Mesendoderm (in vitro differentiated cells): ENCODE data around the gene CAND2.
"Not testable (repeated sequence)": the region's sequence is repeated elsewhere in the genome, so short reads cannot be mapped to it uniquely, and the experiment has no call there.

Experiments
- DNase-seq: peaks from one replicate; pipeline ENCODE4 v3.0.0; 2013
- H2AK5ac ChIP-seq: 2 replicates; pipeline ENCODE4 v1.6.1; 2013; ENCODE audit warnings: low read length, inconsistent platforms
- H2BK120ac ChIP-seq: 2 replicates; pipeline ENCODE4 v1.6.1; 2013; ENCODE audit warnings: low read depth, mild to moderate bottlenecking, low read length, moderate library complexity, mixed read lengths
- H2BK15ac ChIP-seq: replicated peaks from 2 replicates; pipeline ENCODE4 v1.6.1; 2013; ENCODE audit warnings: low read depth, mild to moderate bottlenecking, moderate library complexity
- H2BK5ac ChIP-seq: 2 replicates; pipeline ENCODE4 v1.6.1; 2013; ENCODE audit warnings: low read length, inconsistent platforms
- H3K18ac ChIP-seq: 2 replicates; pipeline ENCODE4 v1.6.1; 2013; ENCODE audit warnings: mild to moderate bottlenecking, low read length, mixed read lengths
- H3K23ac ChIP-seq: one replicate; pipeline ENCODE4 v1.6.1; 2013; ENCODE audit warnings: low read length
- H3K27ac ChIP-seq: 2 replicates; pipeline ENCODE4 v1.5.1; 2013; ENCODE audit warnings: low read depth, mild to moderate bottlenecking, inconsistent platforms, low read length, moderate library complexity
- H3K27me3 ChIP-seq: 2 replicates; pipeline ENCODE4 v1.6.1; 2013; ENCODE audit warnings: low read length, control low read depth, mild to moderate bottlenecking, inconsistent platforms; ENCODE audit not compliant: insufficient read depth, poor library complexity
- H3K36me3 ChIP-seq: 2 replicates; pipeline ENCODE4 v1.6.1; 2013; ENCODE audit warnings: low read length, inconsistent platforms; ENCODE audit not compliant: control insufficient read depth, insufficient read depth
- H3K4ac ChIP-seq: one replicate; pipeline ENCODE4 v1.6.1; 2013; ENCODE audit warnings: low read depth, mild to moderate bottlenecking, low read length, moderate library complexity
- H3K4me1 ChIP-seq: 2 replicates; pipeline ENCODE4 v1.6.1; 2013; ENCODE audit warnings: low read depth, low read length, inconsistent platforms; ENCODE audit not compliant: control insufficient read depth
- H3K4me2 ChIP-seq: 2 replicates; pipeline ENCODE4 v1.6.1; 2013; ENCODE audit warnings: low read length
- H3K4me3 ChIP-seq: 2 replicates; pipeline ENCODE4 v1.5.1; 2013; ENCODE audit warnings: mild to moderate bottlenecking, low read length
- H3K56ac ChIP-seq: one replicate; pipeline ENCODE4 v1.6.1; 2013; ENCODE audit warnings: low read length
- H3K79me1 ChIP-seq: 2 replicates; pipeline ENCODE4 v1.6.1; 2013; ENCODE audit warnings: low read length, inconsistent platforms
- H3K79me2 ChIP-seq: 2 replicates; pipeline ENCODE4 v1.6.1; 2013; ENCODE audit warnings: mild to moderate bottlenecking, low read length; ENCODE audit not compliant: control insufficient read depth, insufficient read depth
- H3K9ac ChIP-seq: 2 replicates; pipeline ENCODE4 v1.6.1; 2013; ENCODE audit warnings: low read length, inconsistent platforms
- H4K5ac ChIP-seq: one replicate; pipeline ENCODE4 v1.6.1; 2013; ENCODE audit warnings: low read length
- H4K8ac ChIP-seq: one replicate; pipeline ENCODE4 v1.6.1; 2013; ENCODE audit warnings: low read depth, mild to moderate bottlenecking, control low read depth, low read length, moderate library complexity
- WGBS: extraction: QIAGEN DNeasy Blood & Tissue Kit; methylation state at CpG from one replicate; pipeline ENCODE4 v1.1.7; 2013; ENCODE audit warnings: low lambda C conversion rate, missing lambda C conversion rate; ENCODE audit not compliant: insufficient coverage; ENCODE audit errors: extremely low coverage; 5-methylcytosine and 5-hydroxymethylcytosine counted together

Gene CAND2

GRCh38 chr3:12773030-12773709 is 23.3 kb upstream of the CAND2 start:
- Histone ChIP-seq H2BK120ac (no peak overlapping the region), H3K4me2 (no peak overlapping the region), H3K23ac (no peak overlapping the region), H3K56ac (no peak overlapping the region), H3K4ac (no peak overlapping the region), H3K79me2 (no peaks in the 10 kb centered on the region), H4K5ac (no peak overlapping the region), H3K27ac (no peak overlapping the region), H3K4me1 (no peaks in the 10 kb centered on the region), H3K18ac (no peak overlapping the region), H2BK15ac (no peak overlapping the region), H3K27me3 (no peaks in the 10 kb centered on the region), H2BK5ac (no peak overlapping the region), H3K36me3 (no peaks in the 10 kb centered on the region), H3K4me3 (no peak overlapping the region), H4K8ac (no peak overlapping the region), H3K79me1 (no peaks in the 10 kb centered on the region), H2AK5ac (no peak overlapping the region), H3K9ac (no peak overlapping the region)
- DNase-seq, result no peak
- WGBS, result no CpG with 5 or more reads among the region's 2 CpGs

- no peaks in the 10 kb centered on the region for H3K79me2 ChIP-seq
- no peak overlapping the region for H3K23ac ChIP-seq
- H3K4me1 ChIP-seq, result no peaks in the 10 kb centered on the region
- H3K36me3 ChIP-seq, result no peaks in the 10 kb centered on the region
- no peak overlapping the region for H2BK5ac ChIP-seq
- DNase-seq, result no peak
- no peak overlapping the region for H4K5ac ChIP-seq
- no peak overlapping the region for H3K4me2 ChIP-seq
- no peak overlapping the region for H3K4ac ChIP-seq
- no peak overlapping the region for H3K9ac ChIP-seq
- H3K56ac ChIP-seq, result no peak overlapping the region
- WGBS, result no CpG with 5 or more reads among the region's 1 CpG
- H2BK120ac ChIP-seq, result no peak overlapping the region
- H3K18ac ChIP-seq, result no peak overlapping the region
- no peaks in the 10 kb centered on the region for H3K79me1 ChIP-seq
- no peak overlapping the region for H4K8ac ChIP-seq
- no peaks in the 10 kb centered on the region for H3K27me3 ChIP-seq
- no peak overlapping the region for H3K27ac ChIP-seq
- H3K4me3 ChIP-seq, result no peak overlapping the region
- no peak overlapping the region for H2BK15ac ChIP-seq
- no peak overlapping the region for H2AK5ac ChIP-seq
These were observed 22.8 kb upstream of the CAND2 start for GRCh38 chr3:12773710-12774086.

- Histone ChIP-seq H4K5ac (no peak overlapping the region), H3K23ac (no peak overlapping the region), H3K4me3 (no peak overlapping the region), H3K9ac (no peak overlapping the region), H3K79me2 (no peaks in the 10 kb centered on the region), H3K4me2 (no peak overlapping the region), H3K4ac (no peak overlapping the region), H3K18ac (no peak overlapping the region), H2BK15ac (no peak overlapping the region), H2AK5ac (no peak overlapping the region), H3K27me3 (no peaks in the 10 kb centered on the region), H3K4me1 (no peaks in the 10 kb centered on the region), H4K8ac (no peak overlapping the region), H3K79me1 (no peaks in the 10 kb centered on the region), H2BK5ac (no peak overlapping the region), H3K36me3 (no peaks in the 10 kb centered on the region), H3K56ac (no peak overlapping the region), H2BK120ac (no peak overlapping the region), H3K27ac (no peak overlapping the region)
- DNase-seq, result no peak
- WGBS, result no CpG with 5 or more reads among the region's 4 CpGs
These were observed 21.9 kb upstream of the CAND2 start for GRCh38 chr3:12774619-12775018.

GRCh38 chr3:12775226-12775625 is 21.3 kb upstream of the CAND2 start:
- Histone ChIP-seq H4K8ac (no peak overlapping the region), H3K4me3 (no peak overlapping the region), H2AK5ac (no peak overlapping the region), H4K5ac (no peak overlapping the region), H2BK15ac (no peak overlapping the region), H3K27ac (no peak overlapping the region), H3K27me3 (no peaks in the 10 kb centered on the region), H3K18ac (no peak overlapping the region), H3K36me3 (no peaks in the 10 kb centered on the region), H3K9ac (no peak overlapping the region), H3K56ac (no peak overlapping the region), H3K4ac (no peak overlapping the region), H3K79me2 (no peaks in the 10 kb centered on the region), H3K4me1 (no peaks in the 10 kb centered on the region), H3K4me2 (no peak overlapping the region), H3K23ac (no peak overlapping the region), H2BK120ac (no peak overlapping the region), H3K79me1 (no peaks in the 10 kb centered on the region), H2BK5ac (no peak overlapping the region)
- WGBS, result no CpG with 5 or more reads among the region's 1 CpG
- no peak for DNase-seq

- not testable (repeated sequence) for H3K27me3 ChIP-seq, H2BK5ac ChIP-seq, H3K23ac ChIP-seq, H3K79me1 ChIP-seq, H3K56ac ChIP-seq, H2BK15ac ChIP-seq, H3K4ac ChIP-seq, H3K4me1 ChIP-seq, H4K8ac ChIP-seq, H2AK5ac ChIP-seq, H3K79me2 ChIP-seq, H3K18ac ChIP-seq, H3K9ac ChIP-seq, H3K36me3 ChIP-seq, H3K4me2 ChIP-seq, H3K4me3 ChIP-seq, H2BK120ac ChIP-seq, H3K27ac ChIP-seq, DNase-seq, H4K5ac ChIP-seq
- no CpG with 5 or more reads among the region's 6 CpGs for WGBS
These were observed 20.5 kb upstream of the CAND2 start for GRCh38 chr3:12775970-12776369.

GRCh38 chr3:12777171-12777570 is 19.3 kb upstream of the CAND2 start:
- no CpG with 5 or more reads among the region's 4 CpGs for WGBS
- H4K8ac ChIP-seq, result no peak overlapping the region

More at GRCh38 chr3:12777171-12777570, 19.3 kb upstream of the CAND2 start:
- Histone ChIP-seq H3K56ac (no peak overlapping the region), H3K36me3 (no peaks in the 10 kb centered on the region), H3K27me3 (no peaks in the 10 kb centered on the region), H3K79me1 (no peaks in the 10 kb centered on the region), H3K9ac (no peak overlapping the region), H3K4me1 (no peaks in the 10 kb centered on the region), H2AK5ac (no peak overlapping the region), H3K4me3 (no peak overlapping the region), H3K79me2 (no peaks in the 10 kb centered on the region), H3K4ac (no peak overlapping the region), H4K5ac (no peak overlapping the region), H3K18ac (no peak overlapping the region), H3K4me2 (no peak overlapping the region), H2BK120ac (no peak overlapping the region), H2BK15ac (no peak overlapping the region), H3K23ac (no peak overlapping the region), H2BK5ac (no peak overlapping the region), H3K27ac (no peak overlapping the region)
- DNase-seq, result no peak
